HL-60/S4 treated with retinoic acid at 250 ng/mL for 4 days and 3 days (cell line): ENCODE measurements around the gene DST.

Experiments used
- in situ Hi-C: fragments of 300-500 bp; cut with MboI; formaldehyde crosslinking; loops from 2 replicates; pipeline ENCODE4 v1.7.0; 2022; ENCODE audit warnings: low sequenced_read_pairs

The DST gene

DNA sequence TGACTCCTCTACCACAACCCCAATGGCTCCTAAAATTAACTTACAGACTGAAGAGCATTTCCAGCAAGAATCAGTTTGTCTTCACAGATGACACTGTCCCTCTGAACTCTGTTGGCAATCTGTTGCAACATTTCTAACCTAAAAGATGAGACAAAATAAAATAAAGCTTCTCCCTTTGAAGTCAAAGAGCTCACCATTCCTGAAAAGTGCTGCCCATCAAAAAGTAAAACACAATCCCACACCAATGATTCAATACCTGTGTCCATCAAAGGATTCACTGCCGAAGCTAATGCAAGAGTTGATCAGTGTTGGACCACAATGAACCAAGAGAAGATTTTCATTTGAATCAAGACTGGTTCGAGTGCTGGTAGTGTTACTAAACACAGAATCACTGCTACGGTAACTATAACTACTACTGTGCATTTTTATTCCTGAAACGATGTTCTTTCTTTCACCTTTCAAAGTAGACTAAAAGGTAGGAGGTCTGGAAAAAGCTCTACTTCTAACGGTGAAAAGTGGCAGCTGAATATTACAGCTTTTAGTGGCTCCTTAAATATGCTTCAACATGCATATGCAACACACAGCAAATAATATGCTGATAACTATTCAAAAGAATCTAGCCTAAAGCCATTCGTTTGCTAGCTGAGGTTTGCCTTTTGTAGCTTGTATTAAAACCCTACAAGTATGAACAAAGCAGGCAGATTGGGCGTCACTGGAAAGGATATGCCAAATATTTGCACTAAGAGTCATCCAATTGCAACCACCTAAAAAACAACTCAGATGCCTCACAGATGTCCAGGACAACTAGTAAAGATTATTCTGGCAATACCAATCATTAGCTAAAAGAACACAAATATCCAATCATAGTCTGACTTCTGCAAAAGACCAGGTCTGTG lies at the start of gene DST:
TSS of gene DST (minus strand) at position 524 of the 896 bp plus-strand sequence.
- in situ Hi-C loops, result loop anchor here (25.0 kb wide), 1 partner anchor 220 kb away; no protein-coding TSS in a partner anchor

DNA sequence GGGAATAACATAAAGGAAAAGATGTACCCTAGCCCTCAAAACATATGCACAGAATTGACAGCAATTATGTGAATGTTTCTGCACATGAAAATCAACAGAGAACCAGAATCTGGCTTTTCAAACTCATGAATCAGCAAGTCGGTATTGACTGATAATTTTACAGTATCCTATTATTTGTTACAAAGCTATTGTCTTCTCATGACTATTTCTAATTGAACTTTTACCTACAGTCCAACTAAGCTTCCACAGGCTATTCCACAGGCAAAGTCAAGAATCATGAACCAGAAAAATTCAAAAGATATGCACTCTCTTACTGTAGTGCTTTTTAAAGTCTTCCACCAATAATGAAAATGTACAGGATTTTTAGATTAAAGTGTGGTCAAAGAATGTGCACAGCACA lies 49.1 kb upstream of the DST start:
- in situ Hi-C loops, result no loop called here

DNA sequence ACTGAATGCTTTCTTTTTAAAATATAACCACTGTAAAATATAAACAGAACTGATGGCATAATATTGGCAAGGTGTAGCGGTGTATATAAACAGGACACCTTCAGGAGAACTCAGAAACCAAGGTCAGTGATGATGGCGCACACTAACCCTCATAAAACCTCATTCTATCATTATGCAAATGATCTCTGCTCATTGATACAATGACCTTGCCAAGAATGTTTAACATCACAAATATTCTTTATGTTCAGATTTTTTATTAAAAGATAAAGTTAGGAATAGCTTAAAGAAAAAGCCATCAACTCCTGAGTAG lies 48.6 kb upstream of the DST start:
- in situ Hi-C loops, result no loop called here

DNA sequence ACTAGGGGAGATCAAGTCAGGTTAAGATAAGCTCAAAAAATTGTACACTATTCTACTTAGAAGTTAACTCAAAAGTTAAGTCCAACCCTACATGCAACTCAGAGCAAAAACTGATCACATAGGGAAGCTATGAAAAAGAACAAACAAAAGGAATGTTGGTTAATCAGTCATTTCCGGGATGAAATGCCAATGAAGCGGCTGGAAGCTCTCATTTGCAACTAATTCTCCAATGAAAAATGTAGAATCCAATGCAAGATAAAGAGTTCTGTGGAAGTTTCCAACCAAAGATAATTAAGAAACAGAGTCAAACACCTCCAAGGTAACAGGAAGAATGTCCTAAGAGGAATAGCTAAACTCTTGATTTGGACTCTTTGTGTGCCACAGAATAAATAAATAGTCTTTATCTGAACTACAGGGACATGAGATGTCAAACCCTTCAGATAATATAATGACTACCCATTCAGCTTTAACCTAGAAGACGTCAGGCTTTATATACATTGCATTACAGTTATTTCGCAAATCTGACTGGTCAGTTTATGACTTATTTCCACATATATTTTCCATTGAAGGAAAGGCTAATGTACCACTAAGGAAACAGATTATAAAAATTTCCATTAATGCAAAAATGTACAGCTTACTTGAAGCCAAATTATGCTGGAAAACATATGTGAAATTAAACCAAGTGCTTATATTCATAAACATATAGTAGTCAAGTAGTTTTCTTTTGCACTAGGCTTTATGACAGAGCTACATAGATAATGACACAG lies 48.0 kb upstream of the DST start:
- in situ Hi-C loops, result no loop called here

DNA sequence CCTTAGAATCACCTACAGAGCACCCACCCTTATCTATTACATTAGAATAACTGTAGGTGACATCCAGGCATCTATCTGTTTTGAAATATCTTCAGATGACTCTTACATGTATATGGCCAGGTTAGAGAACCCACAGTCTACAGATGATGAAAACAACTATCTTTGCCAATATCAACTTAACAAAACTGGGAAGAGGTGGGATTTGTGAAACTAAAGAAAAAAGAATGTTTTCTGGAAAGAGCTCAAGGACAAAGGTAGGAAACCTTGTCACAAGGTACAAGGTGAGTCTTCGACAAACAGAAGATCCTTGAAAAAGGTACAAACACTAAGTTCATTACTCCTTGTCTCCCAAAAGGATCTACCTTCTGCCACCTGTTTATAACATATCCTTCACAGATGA lies 47.0 kb upstream of the DST start:
- in situ Hi-C loops, result no loop called here

DNA sequence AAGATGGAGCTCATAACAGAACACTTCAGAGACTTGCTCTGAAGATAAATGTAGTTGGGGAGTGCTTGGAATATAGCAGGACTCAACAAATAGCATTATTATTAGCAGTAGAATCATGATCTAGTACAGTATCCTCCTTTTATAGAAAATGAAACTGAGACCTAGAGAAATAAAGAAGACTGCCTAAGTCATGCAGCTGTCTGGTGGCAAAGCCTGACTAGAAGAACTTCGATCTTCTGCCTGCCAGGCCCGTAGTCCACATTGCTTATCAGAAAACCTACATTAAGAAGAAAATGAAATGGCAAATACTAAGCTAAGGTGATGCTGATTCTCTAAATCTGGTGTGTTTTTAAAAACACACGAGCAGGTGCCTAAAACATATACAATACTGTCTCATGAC lies 46.4 kb upstream of the DST start:
- in situ Hi-C loops, result no loop called here

DNA sequence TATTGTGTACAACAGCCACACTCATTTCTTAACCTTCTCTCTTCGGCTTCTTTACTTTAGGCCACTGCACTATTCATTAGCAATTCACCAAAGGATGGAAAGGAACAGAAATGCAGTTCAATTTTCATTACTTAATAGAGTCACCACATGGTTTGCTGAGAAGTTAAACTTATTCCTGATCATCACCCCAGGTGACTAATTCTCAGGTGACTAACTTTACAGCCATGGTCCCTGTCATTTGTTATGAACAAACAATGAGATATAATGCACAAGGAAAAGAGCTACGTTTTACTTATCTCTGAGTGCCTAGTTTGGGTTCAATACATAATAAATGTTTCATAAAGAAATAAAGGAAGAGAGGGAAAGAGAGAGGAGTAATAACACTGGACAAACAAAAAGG lies 45.8 kb upstream of the DST start:
- in situ Hi-C loops, result no loop called here

DNA sequence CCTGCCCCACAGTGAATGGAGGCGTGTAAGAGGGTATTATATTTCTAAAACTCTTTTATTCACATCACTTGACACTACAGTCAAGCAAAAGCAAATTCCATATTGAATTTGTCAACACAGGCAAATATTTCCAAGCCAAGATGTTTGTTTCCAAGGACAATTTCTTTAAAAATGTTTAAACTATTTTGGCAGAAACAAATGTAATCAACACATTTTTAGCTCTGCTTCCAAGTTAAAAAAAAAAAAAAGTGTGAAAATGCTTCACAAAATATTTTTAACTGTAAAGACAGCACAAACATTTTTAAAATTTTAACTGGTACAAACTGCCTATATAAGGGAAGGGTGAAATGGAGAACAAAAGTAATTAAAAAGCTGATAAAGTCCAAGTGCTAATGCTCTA lies 44.9 kb upstream of the DST start:
- in situ Hi-C loops, result no loop called here

DNA sequence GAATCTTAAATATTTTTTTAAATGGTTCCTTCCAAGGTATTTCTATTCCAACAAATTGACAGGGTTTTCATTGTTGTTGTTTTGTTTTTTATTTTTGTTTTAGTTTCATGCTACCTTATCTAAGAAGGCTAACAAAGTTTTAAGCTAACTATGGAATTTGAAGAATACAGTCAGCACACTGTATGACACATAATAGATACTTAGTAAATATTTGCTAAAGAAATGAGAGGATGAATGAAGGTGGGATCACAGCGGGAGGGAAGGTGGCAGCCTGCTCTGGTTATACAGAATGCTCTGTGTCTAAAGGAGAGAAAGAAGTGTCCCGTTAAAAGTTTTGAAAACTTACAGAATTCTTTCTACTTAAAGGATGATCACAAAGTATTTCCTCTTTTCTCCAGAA lies 43.7 kb upstream of the DST start:
- in situ Hi-C loops, result no loop called here

DNA sequence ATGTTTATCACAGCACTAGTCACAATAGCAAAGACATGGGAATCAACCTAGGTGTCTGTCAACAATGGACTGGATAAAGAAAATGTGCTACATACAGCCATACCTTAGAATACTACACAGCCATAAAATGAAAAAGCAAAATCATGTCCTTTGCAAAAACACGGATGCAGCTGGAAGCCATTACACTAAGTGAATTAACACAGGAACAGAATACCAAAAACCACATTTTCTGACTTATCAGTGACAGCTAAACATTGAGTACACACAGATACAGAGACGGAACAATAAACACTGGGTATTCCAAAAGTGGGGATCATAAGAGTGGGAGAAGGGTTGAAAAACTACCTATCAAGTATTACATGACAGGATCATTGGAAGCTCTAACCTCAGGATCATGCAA lies 43.3 kb upstream of the DST start:
- in situ Hi-C loops, result no loop called here

DNA sequence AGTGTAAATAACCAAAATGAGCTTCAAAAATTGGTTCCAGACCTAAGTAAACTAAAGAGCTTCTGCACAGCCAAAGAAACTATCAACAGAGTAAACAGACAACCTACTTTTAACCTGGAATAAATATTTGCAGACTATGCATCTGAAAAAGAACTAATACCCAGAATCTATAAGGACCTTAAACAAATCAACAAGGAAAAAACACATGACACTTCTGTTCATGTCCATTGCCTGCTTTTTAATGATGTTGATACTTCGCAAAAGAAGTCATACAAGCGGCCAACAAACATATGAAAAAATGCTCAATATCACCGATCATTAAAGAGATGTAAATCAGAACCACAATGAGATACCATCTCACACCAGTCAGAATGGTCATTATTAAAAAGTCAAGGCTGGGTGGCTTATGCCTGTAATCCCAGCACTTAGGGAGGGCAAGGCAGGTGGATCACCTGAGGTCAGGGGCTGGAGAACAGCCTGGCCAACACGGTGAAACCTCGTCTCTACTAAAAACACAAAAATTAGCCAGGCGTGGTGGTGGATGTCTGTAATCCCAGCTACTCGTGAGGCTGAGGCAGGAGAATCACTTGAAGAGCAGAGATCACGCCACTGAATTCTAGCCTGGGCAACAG lies 42.5 kb upstream of the DST start:
- in situ Hi-C loops, result no loop called here

DNA sequence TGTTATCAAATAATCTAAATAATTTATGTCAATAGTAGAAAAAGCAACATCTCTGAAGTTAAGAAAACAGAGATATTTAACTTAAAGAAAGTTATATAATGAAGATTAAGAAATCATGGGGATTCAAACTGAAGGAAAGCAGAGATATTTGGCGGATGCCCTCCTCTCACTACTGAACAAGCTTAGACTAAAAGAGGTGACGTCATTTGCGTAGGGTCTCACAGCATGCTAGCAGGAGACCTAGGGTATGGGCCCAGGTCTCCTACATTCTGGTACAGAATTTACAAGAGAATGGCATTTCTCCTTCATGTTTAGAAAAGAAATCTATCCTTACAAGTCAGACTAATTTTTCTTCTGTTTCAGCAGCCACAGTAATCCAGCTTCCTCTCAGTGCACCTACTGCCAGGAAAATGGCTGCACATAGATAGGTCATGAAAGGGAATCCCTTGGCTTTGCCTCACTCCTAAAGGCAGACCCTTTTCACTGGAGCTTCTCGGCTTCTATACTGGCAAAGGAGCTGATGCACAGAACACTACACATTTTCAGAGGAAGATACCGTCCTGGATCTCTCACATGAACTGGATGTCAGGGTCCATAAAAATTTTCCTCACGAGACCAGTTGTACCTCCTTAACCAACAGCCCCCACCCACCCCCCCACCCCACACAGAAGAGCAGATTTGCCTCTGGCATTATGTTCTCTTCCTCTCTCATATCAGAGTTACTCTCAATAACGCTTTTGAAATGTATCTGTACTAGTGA lies 41.8 kb upstream of the DST start:
- in situ Hi-C loops, result no loop called here

DNA sequence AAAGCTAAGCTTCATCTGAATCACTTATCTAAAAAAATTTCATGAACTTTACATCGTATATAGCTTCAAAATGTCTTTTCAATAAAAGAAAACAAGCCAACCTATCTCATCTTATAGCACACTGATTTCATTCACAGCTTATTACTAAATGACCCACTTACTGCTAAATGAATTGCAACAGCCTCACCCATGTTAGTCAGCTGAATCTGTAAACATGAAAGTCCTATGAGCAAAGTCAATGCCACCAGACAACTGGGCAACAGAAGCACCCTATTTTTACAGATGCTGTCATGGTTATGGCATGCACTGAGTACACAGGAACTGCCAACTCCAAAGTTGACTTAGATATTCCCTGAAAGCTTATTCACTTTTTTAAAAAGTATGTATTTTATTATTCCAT lies 41.2 kb upstream of the DST start:
- in situ Hi-C loops, result no loop called here

DNA sequence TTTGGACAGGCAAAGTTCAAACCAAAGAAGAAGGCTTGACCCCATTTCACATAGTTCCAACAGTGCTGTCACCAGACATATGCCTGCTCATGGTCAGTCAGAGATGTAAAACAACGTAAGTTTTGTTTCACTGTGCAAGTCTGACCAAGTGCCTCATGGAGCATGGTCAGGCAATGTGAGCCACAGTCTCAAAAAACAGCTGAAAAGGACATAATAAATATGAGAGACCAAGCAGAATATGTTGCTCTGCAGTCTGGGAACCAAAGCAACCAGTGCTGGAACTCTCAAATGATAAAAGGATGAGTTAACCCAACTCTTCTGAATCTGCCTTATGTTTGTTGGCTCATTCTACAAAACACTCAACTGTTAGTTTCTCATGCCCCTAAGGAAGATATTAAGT lies 39.9 kb upstream of the DST start:
- in situ Hi-C loops, result no loop called here

DNA sequence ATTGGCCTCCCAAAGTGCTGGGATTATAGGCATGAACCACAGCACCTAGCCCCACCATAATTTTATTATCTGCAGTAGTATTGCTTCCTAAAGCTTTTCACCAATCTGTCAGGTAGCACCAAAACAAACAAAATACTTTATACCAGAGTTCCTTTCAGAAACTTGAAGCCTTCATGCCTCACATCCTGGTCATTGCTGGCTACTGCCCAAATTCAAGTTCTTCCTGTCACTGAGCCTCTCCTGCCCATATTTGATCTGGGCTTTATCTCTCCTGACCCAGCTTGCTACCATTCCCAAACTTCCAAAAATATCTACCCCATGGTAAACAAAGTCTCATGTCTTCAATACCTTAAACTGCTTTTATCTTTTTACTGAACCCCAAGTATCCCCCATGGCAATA lies 34.9 kb upstream of the DST start:
- in situ Hi-C loops, result no loop called here

DNA sequence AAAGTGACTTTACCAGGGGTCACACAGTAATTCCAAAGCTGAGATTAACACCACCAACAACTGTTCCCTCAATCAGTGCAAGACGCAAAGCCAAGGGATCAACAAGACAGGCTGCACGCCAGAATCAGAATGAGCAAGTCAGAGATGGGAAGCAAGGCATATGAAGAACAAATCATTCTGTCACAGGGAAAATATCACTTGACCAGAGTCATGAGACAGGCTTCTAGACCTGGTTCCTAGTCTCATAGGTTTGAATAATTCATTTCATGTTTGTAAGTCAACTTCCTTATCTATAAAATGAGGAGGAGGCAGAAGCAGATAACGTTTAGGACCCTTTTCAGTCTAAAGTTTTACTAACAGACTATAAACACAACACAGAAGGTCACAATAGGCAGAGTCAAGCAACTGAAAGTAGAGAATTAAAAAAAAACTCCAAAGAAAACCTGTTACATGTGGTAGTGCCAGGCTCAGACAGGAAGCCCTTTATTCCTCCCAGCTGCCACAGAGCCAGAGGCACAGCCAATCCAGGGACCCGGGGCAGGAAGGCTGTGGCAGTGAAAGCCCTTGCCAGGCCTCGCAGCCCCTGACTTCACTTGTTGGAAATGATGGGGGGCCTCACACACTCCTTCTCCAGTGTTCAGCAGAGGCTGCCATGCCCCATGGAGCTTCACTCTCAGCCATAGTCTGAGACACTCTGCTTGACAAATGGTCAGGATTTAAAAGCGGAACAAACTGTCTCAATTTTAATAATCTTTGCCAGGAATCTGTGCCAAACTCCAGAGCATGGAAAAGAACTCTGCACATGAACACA lies 29.2 kb upstream of the DST start:
- in situ Hi-C loops, result no loop called here

DNA sequence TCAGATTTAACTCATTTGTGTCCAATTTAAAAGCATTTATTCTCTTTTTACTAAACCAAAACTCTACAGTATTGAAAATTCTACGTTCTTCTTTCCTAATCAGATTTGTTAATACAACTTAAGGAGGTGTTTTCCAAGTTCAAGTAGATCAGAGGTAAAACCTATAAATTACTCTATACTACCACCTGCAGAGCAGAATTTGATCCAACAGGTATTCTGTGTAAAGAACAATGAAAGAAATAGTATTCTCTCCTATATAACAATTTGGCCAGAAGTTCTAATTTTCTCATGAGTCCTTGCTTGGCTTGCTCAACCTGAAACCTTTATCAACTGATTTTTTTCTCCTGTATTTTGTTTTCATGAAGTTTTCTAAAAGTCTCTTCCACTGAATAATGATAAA lies 28.5 kb upstream of the DST start:
- in situ Hi-C loops, result no loop called here

DNA sequence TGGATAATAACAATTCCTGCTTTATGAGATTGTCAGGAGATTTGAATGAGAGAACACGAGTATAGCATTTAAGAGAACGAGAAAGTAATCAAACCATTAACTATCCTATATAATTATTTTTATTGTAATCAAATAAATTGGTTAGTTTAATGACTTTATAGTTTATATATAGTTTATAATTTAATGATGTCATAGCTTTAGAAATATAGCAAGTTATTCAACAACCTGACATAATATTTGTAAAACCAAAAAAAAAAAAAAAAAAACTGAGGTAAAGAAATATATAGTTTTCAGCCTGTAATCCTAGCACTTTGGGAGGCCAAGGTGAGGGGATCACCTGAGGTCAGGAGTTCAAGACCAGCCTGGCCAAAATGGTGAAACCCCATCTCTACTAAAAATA lies 26.4 kb upstream of the DST start:
- in situ Hi-C loops, result no loop called here

DNA sequence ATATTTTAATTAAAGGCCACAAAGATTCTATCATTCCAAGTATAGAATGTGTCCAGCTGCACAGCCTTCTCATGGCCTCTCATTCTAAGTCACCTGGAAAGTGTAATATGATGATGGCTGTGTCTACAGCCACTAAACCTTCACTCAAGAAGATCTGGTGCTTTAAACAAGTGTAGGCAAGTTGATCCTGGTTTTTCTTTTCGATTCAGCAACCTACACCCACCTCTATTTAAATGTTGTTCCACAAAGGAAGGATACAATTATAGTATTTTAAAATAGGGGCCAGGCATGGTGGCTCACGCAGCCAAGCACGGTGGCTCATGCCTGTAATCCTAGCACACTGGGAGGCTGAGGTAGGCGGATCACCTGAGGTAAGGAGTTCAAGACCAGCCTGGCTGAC lies 25.5 kb upstream of the DST start:
- in situ Hi-C loops, result no loop called here

DNA sequence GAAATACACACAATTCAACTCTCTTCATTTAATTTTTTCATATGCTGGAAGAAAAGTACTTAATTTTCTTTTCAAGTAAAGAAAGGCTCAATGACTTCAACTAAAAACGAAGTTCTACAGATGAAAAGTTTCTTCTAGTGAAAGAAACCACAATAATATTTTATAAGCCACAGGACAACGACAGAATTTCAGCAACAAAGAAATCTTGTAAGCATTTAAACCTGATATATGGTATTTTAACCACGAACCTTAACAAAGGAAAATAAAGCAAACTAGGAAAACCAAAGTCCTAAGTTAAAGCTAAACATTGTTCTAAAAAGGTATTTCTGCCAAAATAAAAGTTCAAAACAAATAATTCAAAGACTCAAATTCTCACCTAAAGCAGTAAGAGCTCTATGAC lies 24.6 kb upstream of the DST start:
- in situ Hi-C loops, result no loop called here
